Omental fat pad (tissue), 4 donors: ENCODE results near the gene MAGI1. TPM values are rescaled to one million over a fixed set of nuclear protein-coding genes. Genes with fewer than 3 reads are reported as not detected.

Source experiments
- ATAC-seq: fragments of 150-250 bp; one replicate; pipeline ENCODE4 v1.9.1; 2016; ENCODE audit warnings: mild to moderate bottlenecking, moderate library complexity; ENCODE audit not compliant: low FRiP score
- DNase-seq: peaks from one replicate; pipeline ENCODE4 v3.0.0-alpha.2; 2019; ENCODE audit warnings: low spot score
- CTCF ChIP-seq, 3 donors: fragments of 450-650 bp; IDR thresholded peaks; one replicate each; pipeline ENCODE4 v1.5.1; 2016 to 2017; ENCODE audit warnings: antibody characterized with exemption in 3 of 3, mild to moderate bottlenecking in 3 of 3, moderate library complexity in 2 of 3
- total RNA-seq, 4 donors: library from RNA; depleted of rRNA; stranded (reverse); fragments of >200 nt; gene quantifications; one replicate each; pipeline ENCODE4 v1.1.0, GENCODE V29; 2016

Gene MAGI1
- total RNA-seq, 4 donors from 2014 or later, result 22.9 to 38.8 (median 34.3) TPM

DNA sequence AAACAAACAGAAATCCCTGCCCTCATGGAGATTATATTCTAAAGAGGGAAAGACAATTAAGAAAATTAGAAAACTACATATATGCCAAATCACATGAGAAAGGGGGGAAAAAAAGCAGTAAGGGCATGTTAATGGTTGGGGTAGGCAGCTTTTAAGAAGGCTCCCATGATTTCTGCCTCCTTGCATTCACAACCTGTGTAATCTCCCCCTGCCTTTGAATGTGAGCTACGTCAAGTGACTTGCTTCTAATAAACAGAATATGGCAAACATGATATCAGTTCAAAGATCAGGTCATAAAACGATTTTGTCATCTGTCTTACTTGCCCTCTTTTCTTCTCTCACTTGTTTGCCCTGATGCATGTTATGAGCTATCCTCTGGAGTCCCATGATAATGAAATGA, 677.3 kb downstream of the MAGI1 start:
- no peak for DNase-seq
- no peak for ATAC-seq
- no peak for TF ChIP-seq CTCF (IDR thresholded peaks at IDR 0.05)

- no peak for TF ChIP-seq CTCF (IDR thresholded peaks at IDR 0.05)
- ATAC-seq, result no peak
- DNase-seq, result no peak
Measured at GRCh38 chr3:65356331-65357248, 682.1 kb downstream of the MAGI1 start.

- no peak for TF ChIP-seq CTCF (IDR thresholded peaks at IDR 0.05)
- DNase-seq, result no peak
- ATAC-seq, result no peak
Measured at GRCh38 chr3:65354880-65355279, 683.8 kb downstream of the MAGI1 start.

DNA sequence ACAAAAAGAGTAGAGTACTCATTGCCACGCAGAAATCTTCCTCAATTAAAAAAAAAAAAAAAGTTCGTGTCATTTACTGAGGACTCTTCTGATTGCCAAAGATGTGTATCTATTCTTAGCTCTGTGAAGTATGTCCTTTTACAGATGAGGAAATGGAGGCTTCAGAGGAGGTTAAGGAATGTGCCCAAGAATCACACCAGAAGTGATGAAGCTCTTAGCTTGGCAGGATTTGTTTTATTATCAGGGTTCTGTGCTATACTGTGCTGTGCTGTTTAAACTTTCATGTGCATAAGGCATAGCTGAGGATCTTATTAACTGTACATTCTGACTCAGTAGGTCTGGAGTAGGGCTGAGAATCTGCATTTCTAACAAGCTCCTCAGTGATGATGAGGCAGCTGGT, 685.8 kb downstream of the MAGI1 start:
- ATAC-seq (no peak), DNase-seq (no peak)
- TF ChIP-seq CTCF (IDR thresholded peaks at IDR 0.05), result no peak

GRCh38 chr3:65351753-65352152, 687.0 kb downstream of the MAGI1 start:
- no peak for ATAC-seq
- TF ChIP-seq CTCF (IDR thresholded peaks at IDR 0.05), result no peak
- no peak for DNase-seq

DNA sequence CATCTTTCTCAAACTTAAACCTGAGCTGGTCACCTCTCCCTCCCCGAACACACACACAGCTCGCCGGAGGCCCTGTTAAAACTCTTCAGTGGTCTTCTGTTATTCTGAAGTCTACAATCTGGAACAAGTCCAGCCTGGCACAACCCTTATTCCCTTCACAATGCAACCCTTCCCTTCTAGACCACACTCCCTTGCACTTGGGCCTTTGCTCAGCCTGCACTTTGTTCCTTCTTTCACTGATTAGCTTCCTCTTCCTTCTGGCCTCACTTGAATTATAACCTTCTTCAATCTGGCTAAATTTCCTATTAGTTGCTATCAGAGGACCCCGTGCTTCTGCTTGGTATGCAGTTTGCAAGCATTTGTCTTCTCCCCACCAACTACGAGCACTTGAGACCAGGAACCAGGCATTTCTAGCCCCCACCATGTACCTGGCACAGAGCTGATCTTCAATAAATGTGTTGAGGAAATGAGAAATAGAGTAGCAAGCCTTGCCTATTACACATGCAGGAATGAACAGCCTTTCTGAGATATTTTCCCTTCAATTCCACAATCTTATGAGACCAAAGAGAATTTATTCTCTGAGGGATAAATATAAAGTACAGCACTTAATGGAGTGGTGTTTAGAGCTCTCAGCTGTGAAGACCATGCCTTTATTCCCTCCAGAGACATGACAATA, 687.8 kb downstream of the MAGI1 start:
- ATAC-seq, result no peak
- DNase-seq, result no peak
- no peak for TF ChIP-seq CTCF (IDR thresholded peaks at IDR 0.05)
